ENCODE results near the gene TDRKH. TPM values are rescaled to one million over a fixed set of nuclear protein-coding genes. Genes with fewer than 3 reads are reported as not detected.
A peak's percentile ranks its signal among the peaks of the same experiment; 100 is the strongest.

TDRKH gene
- total and polyA plus RNA-seq, 2 of the 13 experiments (the other 11 are each of a cell fraction or from before 2014, with no cell fraction given): 3.9 to 5.4 TPM

- ChIA-PET CTCF (ENCODE audit: low intra/inter-chr PET ratio, low total read pairs) (no interaction called here), POLR2A (interaction anchor here (0.9 to 1.6 kb wide), 5 partner anchors 8 to 70 kb away, joined by 3 to 5 read pairs (median 3); partner anchors contain the start of genes MRPL9 and TDRKH)
- in situ Hi-C loops (cut with HindIII; ENCODE audit: extremely low pct_ligation_motif_present, low pct_unique_long_range_greater_than_20kb): loop anchor here (10.0 kb wide), 2 partner anchors 119 to 239 kb away; partner anchors contain the start of gene CELF3
- FAIRE-seq (no peak), ATAC-seq (no peak), DNase-seq (ENCODE audit: low spot score) (no peak)
- H2AFZ ChIP-seq (ENCODE audit: low read length): no peak overlapping the region
- TF ChIP-seq ZNF263 (CRISPR knock-in tag; IDR thresholded peaks at IDR 0.05) (peak; percentile 58), ZBTB37 (CRISPR knock-in tag; IDR thresholded peaks at IDR 0.05) (no peak), ZNF350 (CRISPR knock-in tag; IDR thresholded peaks at IDR 0.05; ENCODE audit: borderline replicate concordance, low read depth) (no peak), NFAT5 (CRISPR knock-in tag; IDR thresholded peaks at IDR 0.05) (no peak), ZNF724P (CRISPR knock-in tag; IDR thresholded peaks at IDR 0.05; ENCODE audit: borderline replicate concordance) (no peak)
- H3K4me3 ChIP-seq (replicated peaks in 1 of 3; ENCODE audit: insufficient read depth in 1 of 3, low read depth in 2 of 3, low read length in 3 of 3): peak overlapping the region in 1 of 3 experiments; percentile 83; a peak in 1 of 6 replicates
- H3K9me3 ChIP-seq (ENCODE audit: low read length): no peaks in the 10 kb centered on the region
- peaks cover 78% of the 10 kb centered on the region for H3K4me1 ChIP-seq (ENCODE audit: insufficient read depth, low read length)
- no peaks in the 10 kb centered on the region for H3K79me2 ChIP-seq (ENCODE audit: insufficient read depth, low read length)
- WGBS (ENCODE audit: low lambda C conversion rate): 59% methylated on average over 8 of the region's 8 CpGs
- no peaks in the 10 kb centered on the region; a peak in 2 of 5 replicates for H3K27me3 ChIP-seq (ENCODE audit: control insufficient read depth in 1 of 2, insufficient read depth in 2 of 2, low read length in 2 of 2)
- no peaks in the 10 kb centered on the region for H4K20me1 ChIP-seq (ENCODE audit: insufficient read depth, low read length)
- intact Hi-C loops (cut with micrococcal nuclease; ENCODE audit: unreplicated experiment): loop anchor here (5.0 to 10.0 kb wide), 4 partner anchors 41 to 389 kb away; partner anchors contain the start of genes MRPL9, TDRKH and TUFT1
- peak overlapping the region; percentile 51 for H3K27ac ChIP-seq (ENCODE audit: extremely low read length, insufficient read depth, low read length)
- peak overlapping the region; percentile 100 for H3K4me2 ChIP-seq (ENCODE audit: low read depth, low read length)
- H3K36me3 ChIP-seq (replicated peaks in 1 of 2; ENCODE audit: control insufficient read depth in 1 of 2, insufficient read depth in 2 of 2, low read length in 2 of 2): no peaks in the 10 kb centered on the region
- BruUV-seq (replicated peaks): no TSS peak
- peak overlapping the region; percentile 74 for H3K9ac ChIP-seq (ENCODE audit: insufficient read depth, low read depth, low read length)
Measured at GRCh38 chr1:151833172-151833900, 43.0 kb upstream of the TDRKH start.
